ENCODE results near the gene CDH12. TPM values are rescaled to one million over a fixed set of nuclear protein-coding genes. Genes with fewer than 3 reads are reported as not detected.

Gene CDH12
- total and polyA plus RNA-seq, 10 of the 15 experiments (the other 5 are each of a cell fraction or from before 2014, with no cell fraction given): 0.03 to 0.16 TPM; not detected in 8

DNA sequence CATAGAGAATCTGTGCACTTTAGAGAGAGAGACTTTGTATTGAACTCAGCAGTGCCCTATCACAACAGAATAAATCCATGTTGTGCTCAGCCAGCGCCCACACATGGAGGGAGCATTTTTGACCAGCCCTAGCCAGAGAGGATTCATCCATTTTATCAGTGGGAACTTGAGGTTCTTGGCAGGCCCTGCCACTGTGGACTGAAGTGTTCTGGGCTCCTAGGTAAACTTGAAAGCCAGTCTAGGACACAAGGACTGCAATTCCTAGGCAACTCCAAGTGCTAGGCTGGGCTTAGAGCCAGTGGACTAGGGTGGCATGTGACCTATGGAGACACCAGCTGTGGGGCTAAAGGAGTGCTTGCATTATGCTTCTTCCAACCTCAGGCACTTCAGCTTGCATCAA, 523.5 kb downstream of the CDH12 start:
- RAD21 ChIA-PET (ENCODE audit: unreplicated experiment): no interaction called here
- H3K4me3 ChIP-seq: no peak overlapping the region

DNA sequence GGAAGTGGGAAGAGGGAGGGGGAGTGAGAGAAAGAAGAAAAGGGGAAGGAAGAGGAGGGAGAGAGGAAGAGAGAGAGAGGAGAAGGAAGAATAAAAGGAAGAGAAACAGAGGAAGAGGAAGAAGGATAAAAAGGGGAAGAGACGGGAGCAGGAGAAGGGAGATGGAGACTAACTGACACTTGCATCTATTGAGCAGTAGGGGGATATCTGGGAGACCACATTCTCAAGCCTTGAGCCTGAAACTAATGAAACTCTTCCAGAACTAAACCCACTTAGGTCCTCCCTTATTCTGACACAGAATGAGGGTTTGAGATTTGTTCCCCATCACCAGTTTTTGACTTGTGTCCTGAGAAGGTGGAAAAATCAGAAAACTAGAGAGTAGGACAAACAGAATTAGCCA, 533.3 kb downstream of the CDH12 start:
- ChIA-PET RAD21 (ENCODE audit: unreplicated experiment) (no interaction called here), POLR2A (no interaction called here), SMC1A (ENCODE audit: uncharacterized antibody, unreplicated experiment) (no interaction called here), CTCF (no interaction called here)
- TF ChIP-seq SREBF1 (IDR thresholded peaks at IDR 0.05; ENCODE audit: low read length): no peak
- no peak for TF ChIP-seq SMARCA5 (IDR thresholded peaks at IDR 0.05)
- TF ChIP-seq SREBF2 (IDR thresholded peaks at IDR 0.05; ENCODE audit: low read length): no peak
- no peak for TF ChIP-seq PAX8 (IDR thresholded peaks at IDR 0.05)
- TF ChIP-seq ESRRA (IDR thresholded peaks at IDR 0.05; ENCODE audit: low read length): no peak
- no peak for TF ChIP-seq ZZZ3 (IDR thresholded peaks at IDR 0.05; ENCODE audit: control insufficient read depth, insufficient read length, low read depth)
- ATAC-seq: no peak
- WGBS (ENCODE audit: insufficient coverage, insufficient replicate concordance, low lambda C conversion rate, missing lambda C conversion rate): 14% methylated on average over 1 of the region's 1 CpG
- Histone ChIP-seq H4K20me1 (ENCODE audit: control insufficient read depth, insufficient read depth) (no peaks in the 10 kb centered on the region), H3K36me3 (ENCODE audit: control insufficient read depth in 2 of 2, insufficient read depth in 2 of 2, low read length in 1 of 2) (no peaks in the 10 kb centered on the region), H3K79me2 (ENCODE audit: control insufficient read depth, insufficient read depth, low read length) (no peaks in the 10 kb centered on the region), H3K9me3 (replicated peaks; ENCODE audit: control insufficient read depth, insufficient read depth, low read length) (no peaks in the 10 kb centered on the region), H3K4me2 (ENCODE audit: control insufficient read depth, insufficient read depth) (no peak overlapping the region), H3K27me3 (replicated peaks in 1 of 2; ENCODE audit: control insufficient read depth in 2 of 2, insufficient read depth in 2 of 2, low read length in 1 of 2) (no peaks in the 10 kb centered on the region), H3K9ac (ENCODE audit: control insufficient read depth, insufficient read depth, low read length) (no peak overlapping the region), H2AFZ (ENCODE audit: control insufficient read depth, low read depth, low read length) (no peak overlapping the region), H3K4me1 (ENCODE audit: control insufficient read depth, insufficient read depth, low read length) (no peaks in the 10 kb centered on the region), H3K4me3 (no peak overlapping the region), H3K27ac (ENCODE audit: control insufficient read depth, insufficient read depth) (no peak overlapping the region)
- in situ Hi-C loops (cut with MboI): no loop called here
- BruUV-seq (replicated peaks): no TSS peak
- FAIRE-seq: no peak
- intact Hi-C loops (cut with micrococcal nuclease; ENCODE audit: unreplicated experiment): no loop called here
- no peak for DNase-seq (ENCODE audit: low read depth, low spot score)

More for the DNA sequence above, 523.5 kb downstream of the CDH12 start:
- Histone ChIP-seq H3K36me3 (ENCODE audit: control insufficient read depth in 2 of 2, insufficient read depth in 2 of 2, low read length in 1 of 2) (no peaks in the 10 kb centered on the region), H3K27ac (ENCODE audit: control insufficient read depth, insufficient read depth) (no peak overlapping the region), H2AFZ (ENCODE audit: control insufficient read depth, low read depth, low read length) (no peak overlapping the region), H4K20me1 (ENCODE audit: control insufficient read depth, insufficient read depth) (no peaks in the 10 kb centered on the region), H3K9ac (ENCODE audit: control insufficient read depth, insufficient read depth, low read length) (no peak overlapping the region), H3K9me3 (replicated peaks; ENCODE audit: control insufficient read depth, insufficient read depth, low read length) (no peaks in the 10 kb centered on the region), H3K27me3 (replicated peaks in 1 of 2; ENCODE audit: control insufficient read depth in 2 of 2, insufficient read depth in 2 of 2, low read length in 1 of 2) (no peaks in the 10 kb centered on the region), H3K4me2 (ENCODE audit: control insufficient read depth, insufficient read depth) (no peak overlapping the region), H3K79me2 (ENCODE audit: control insufficient read depth, insufficient read depth, low read length) (no peaks in the 10 kb centered on the region), H3K4me1 (ENCODE audit: control insufficient read depth, insufficient read depth, low read length) (no peaks in the 10 kb centered on the region)
- ChIA-PET SMC1A (ENCODE audit: uncharacterized antibody, unreplicated experiment) (interaction anchor here (1.3 kb wide), 1 partner anchor 11 kb away, joined by 5 read pairs; no protein-coding TSS in a partner anchor), CTCF (no interaction called here), POLR2A (no interaction called here)
- BruUV-seq (replicated peaks): no TSS peak
- FAIRE-seq (no peak), ATAC-seq (no peak), DNase-seq (ENCODE audit: low read depth, low spot score) (no peak)
- 0% methylated on average over 1 of the region's 1 CpG for WGBS (ENCODE audit: insufficient coverage, insufficient replicate concordance, low lambda C conversion rate, missing lambda C conversion rate)
- TF ChIP-seq, protein P1, sequence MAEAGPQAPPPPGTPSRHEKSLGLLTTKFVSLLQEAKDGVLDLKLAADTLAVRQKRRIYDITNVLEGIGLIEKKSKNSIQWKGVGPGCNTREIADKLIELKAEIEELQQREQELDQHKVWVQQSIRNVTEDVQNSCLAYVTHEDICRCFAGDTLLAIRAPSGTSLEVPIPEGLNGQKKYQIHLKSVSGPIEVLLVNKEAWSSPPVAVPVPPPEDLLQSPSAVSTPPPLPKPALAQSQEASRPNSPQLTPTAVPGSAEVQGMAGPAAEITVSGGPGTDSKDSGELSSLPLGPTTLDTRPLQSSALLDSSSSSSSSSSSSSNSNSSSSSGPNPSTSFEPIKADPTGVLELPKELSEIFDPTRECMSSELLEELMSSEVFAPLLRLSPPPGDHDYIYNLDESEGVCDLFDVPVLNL (IDR thresholded peaks at IDR 0.05; ENCODE audit: low read depth, low read length): no peak
- TF ChIP-seq NBN (IDR thresholded peaks at IDR 0.05) (no peak), NFIC (IDR thresholded peaks at IDR 0.05; ENCODE audit: low read depth, low read length) (no peak)
- in situ Hi-C loops (cut with MboI): no loop called here
- intact Hi-C loops (cut with micrococcal nuclease; ENCODE audit: unreplicated experiment): no loop called here

All from GM12878 (cell line).